Activated CD8-positive, alpha-beta memory T cell treated with anti-CD3 and anti-CD28 coated beads for 4 hours (primary cell): ENCODE measurements around the gene BCAP29.
A peak's percentile ranks its signal among the peaks of the same experiment; 100 is the strongest.
"Not testable (repeated sequence)": the region's sequence is repeated elsewhere in the genome, so short reads cannot be mapped to it uniquely, and the experiment has no call there.

Experiments used
- DNase-seq, 2 donors: peaks; one replicate each; pipeline ENCODE4 v3.0.0-alpha.2; 2020; ENCODE audit warnings: low read depth in 2 of 2

The BCAP29 gene, protein sequence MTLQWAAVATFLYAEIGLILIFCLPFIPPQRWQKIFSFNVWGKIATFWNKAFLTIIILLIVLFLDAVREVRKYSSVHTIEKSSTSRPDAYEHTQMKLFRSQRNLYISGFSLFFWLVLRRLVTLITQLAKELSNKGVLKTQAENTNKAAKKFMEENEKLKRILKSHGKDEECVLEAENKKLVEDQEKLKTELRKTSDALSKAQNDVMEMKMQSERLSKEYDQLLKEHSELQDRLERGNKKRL

DNA sequence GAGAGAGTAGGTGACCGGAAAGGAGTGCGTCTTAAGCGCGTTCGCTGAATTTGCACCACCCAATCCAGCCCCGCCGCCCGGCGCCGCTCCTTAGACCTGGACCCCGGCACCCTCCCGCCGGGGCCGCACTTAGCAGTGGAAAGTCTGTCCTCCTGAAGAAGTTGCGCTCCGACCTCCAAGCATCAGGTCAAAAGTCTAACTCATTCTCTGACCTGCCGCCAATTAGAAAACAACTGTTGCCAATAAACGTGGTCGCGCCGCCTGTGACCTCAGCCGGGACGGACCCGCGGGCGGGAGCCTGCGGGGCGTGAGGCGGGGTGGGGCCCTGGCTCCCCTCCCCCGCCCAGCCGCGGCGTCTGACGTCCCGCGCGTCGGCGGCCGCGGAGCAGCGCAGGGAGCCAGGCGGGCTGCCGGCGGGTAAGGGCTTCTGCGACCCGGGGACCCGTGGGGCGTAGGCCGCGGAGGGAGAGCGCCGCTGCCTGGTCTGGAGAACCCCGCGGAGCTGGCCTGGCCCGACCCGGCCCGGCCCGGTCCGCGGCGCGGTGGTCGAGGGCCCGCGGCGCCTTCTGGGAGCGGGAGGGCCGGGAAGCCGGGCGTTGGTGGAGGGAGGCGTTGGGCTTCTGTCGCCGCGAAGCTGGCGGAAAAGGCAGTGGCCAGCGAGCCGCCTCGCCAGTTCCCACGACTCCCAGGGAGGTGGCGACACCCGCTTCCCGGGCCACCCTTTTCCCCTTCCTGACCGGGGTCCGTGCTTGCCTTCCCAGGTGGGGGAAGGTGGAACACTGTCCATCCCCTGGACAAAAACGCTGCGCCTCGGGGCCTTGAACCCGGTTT lies at the start of gene BCAP29:
BCAP29 (plus strand) TSS at position 362 of the 831 bp plus-strand sequence. CDS start 527 bp downstream, outside the sequence.
- peak; percentile 16 to 35 for DNase-seq

- no peak for DNase-seq
These were observed 49.3 kb upstream of the BCAP29 start for GRCh38 chr7:107530751-107531150.

DNA sequence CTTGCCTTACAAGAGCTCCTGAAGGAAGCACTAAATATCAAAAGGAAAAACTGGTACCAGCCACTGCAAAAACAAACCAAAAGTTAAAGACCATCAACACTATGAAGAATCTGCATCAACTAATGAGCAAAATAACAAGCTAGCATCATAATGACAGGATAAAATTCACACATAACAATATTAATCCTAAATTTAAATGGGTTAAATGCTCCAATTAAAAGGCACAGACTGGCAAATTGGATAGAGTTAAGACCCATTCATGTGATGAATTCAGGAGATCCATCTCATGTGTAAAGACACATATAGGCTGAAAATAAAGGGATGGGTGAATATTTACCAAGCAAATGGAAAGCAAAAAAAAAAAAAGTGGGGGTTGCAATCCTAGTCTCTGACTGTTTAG lies 45.9 kb upstream of the BCAP29 start:
- DNase-seq, result no peak

- not testable (repeated sequence) for DNase-seq
These were observed 42.8 kb upstream of the BCAP29 start for GRCh38 chr7:107537228-107537627.

GRCh38 chr7:107538001-107538400 lies 42.0 kb upstream of the BCAP29 start:
- no peak for DNase-seq

DNA sequence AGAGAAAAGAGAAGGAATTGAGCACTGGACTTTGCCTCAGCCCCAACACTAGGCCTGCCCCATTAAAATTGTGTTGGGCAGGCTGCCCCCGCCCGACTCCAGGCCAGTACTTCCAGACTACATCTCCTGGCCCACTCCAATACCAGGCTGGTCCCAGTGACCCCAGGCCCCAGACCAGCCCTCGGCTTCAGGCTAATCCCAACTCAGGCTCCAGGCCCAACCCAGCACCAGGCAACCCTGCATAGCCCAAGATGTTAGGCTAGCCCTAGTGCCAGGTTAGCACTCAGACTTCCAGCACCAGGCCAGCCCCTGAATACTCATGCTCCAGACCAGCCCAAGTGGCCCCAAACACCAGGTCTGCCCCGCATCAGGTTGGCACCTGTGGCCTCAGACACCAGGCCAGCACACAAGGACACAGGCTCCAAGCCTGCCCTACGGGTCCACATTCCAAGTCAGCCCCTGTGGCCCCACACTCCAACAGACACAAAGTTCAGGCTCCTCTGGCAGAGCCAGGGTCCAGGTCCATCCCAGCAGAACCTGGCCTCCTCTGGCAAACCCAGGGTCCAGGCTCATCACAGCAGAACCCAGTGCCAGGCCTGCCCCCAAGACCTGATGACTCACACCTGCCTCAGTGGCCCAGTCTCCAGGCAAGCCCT lies 36.6 kb upstream of the BCAP29 start:
- DNase-seq, result no peak

DNA sequence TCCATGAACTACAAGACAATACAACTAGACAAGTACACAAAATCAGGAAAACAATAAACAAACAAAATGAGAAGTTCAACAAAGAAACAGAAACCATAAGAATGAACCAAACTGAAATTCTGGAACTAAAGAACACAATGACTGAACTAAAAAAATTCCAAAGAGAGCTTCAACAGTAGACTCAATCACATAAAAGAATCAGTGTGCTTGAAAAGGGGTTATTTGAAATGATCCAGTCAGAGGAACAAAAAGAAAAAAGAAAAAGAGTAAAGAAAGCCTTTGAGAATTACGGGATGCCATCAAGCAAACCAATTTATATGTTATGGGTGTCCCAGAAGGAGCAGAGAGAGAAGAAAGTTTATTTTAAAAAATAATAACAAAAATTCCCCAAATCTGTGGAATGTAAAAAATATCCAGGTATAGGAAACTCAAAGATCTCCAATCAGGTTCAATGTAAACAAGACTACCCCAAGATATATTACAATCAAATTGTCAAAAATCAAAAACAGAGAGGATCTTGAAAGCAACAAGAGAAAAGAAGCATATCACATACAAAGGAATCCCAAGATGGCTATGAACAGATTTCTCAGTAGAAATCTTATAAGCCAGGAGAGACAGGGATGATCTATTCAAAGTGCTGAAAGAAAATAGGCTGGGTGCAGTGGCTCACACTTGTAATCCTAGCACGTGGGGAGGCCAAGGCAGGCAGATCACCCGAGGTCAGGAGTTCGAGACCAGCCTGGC lies 35.0 kb upstream of the BCAP29 start:
- no peak for DNase-seq

GRCh38 chr7:107551936-107552335 lies 28.1 kb upstream of the BCAP29 start:
- DNase-seq, result no peak

DNA sequence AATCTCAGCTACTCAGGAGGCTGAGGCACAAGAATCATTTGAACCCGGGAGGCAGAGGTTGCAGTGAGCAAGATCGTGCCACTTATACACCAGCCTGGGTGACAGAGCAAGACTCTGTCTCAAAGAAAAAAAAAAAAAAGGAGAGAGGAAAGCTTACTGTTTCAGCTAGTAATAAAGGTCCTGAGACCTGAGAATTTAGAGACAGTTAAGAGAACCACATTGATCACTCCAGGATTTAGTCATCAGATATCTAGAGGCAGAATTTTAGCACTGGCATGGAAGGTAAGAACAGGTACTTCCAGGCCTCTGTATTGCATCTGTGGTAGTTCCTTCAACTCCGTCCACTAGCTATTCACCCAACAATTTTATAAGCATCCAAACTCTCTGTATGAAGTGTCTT lies 24.2 kb upstream of the BCAP29 start:
- DNase-seq, result no peak

- DNase-seq, result no peak
These were observed 20.2 kb upstream of the BCAP29 start for GRCh38 chr7:107559864-107560263.

- DNase-seq, result no peak
These were observed 19.0 kb upstream of the BCAP29 start for GRCh38 chr7:107560898-107561516.

GRCh38 chr7:107563081-107563774 lies 16.8 kb upstream of the BCAP29 start:
- no peak for DNase-seq

GRCh38 chr7:107563775-107564552 lies 16.1 kb upstream of the BCAP29 start, which contains the start of the genes COG5 and DUS4L:
TSS of gene COG5 (minus strand) at chr7:107563920. CDS start at chr7:107563896, 24 bp downstream.
TSS of gene DUS4L (plus strand) at chr7:107563971. CDS start at chr7:107567071, 3,100 bp downstream.
- DNase-seq, result peak; percentile 68

GRCh38 chr7:107564553-107565298 lies 15.3 kb upstream of the BCAP29 start:
- DNase-seq, result no peak

GRCh38 chr7:107570298-107570697 lies 9.7 kb upstream of the BCAP29 start:
- no peak for DNase-seq

DNA sequence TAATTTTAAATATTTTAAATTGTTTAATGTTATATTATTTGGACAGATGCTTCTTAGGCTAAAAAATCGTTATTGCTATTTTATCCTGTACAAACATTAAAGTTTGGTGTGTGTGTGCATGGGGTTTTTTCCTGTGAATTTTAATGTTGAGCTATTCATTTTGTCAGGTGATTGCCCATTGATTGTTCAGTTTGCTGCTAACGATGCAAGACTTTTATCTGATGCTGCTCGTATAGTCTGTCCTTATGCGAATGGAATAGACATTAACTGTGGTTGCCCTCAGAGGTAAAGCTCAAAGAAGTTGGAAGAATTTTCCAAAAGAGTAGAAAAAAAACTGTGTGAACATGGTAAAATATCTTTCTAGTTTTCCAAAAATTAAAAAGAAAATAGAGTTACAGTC lies 6.5 kb upstream of the BCAP29 start:
- DNase-seq, result no peak

DNA sequence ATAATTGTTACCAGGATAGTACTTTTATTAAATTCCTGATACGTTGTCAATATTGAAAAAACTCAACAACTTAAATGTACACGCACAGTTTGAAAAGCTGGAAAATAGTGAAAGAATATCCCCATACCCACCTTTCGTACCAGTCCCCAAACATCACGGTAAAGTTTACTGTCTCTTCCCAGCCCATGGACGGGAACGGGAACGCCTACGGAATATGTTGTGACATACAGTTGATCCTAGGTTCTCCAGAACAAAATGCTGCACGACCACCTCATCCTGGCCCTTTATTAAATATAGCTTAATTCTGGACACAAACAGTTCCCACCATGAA lies 527 bp upstream of the BCAP29 start:
- DNase-seq, result no peak

GRCh38 chr7:107580716-107581383 lies 804 bp downstream of the BCAP29 start:
- no peak for DNase-seq
